Lower lobe of right lung (tissue), 2 donors: ENCODE measurements around the gene ZNF385C. TPM values are rescaled to one million over a fixed set of nuclear protein-coding genes. Genes with fewer than 3 reads are reported as not detected.
A peak's percentile ranks its signal among the peaks of the same experiment; 100 is the strongest.

ENCODE experiments used
- ATAC-seq, 2 donors: fragments of 200-7000 bp; cut with Tn5 transposase; one replicate each; pipeline ENCODE4 v1.9.1; 2020 to 2022; ENCODE audit warnings: mild to moderate bottlenecking in 2 of 2, moderate library complexity in 2 of 2
- DNase-seq: peaks from one replicate; pipeline ENCODE4 v3.0.0-alpha.2; 2020
- H3K27ac ChIP-seq: fragments of 200-600 bp; one replicate; pipeline ENCODE4 v1.8.0; 2022
- H3K27me3 ChIP-seq: fragments of 200-600 bp; one replicate; pipeline ENCODE4 v1.8.0; 2022; ENCODE audit warnings: low read depth
- H3K36me3 ChIP-seq: fragments of 200-600 bp; one replicate; pipeline ENCODE4 v1.8.0; 2022; ENCODE audit warnings: mild to moderate bottlenecking
- H3K4me1 ChIP-seq: fragments of 200-600 bp; one replicate; pipeline ENCODE4 v1.8.0; 2022
- H3K4me3 ChIP-seq: fragments of 200-600 bp; one replicate; pipeline ENCODE4 v1.8.0; 2022; ENCODE audit warnings: mild to moderate bottlenecking
- H3K9me3 ChIP-seq: fragments of 200-600 bp; one replicate; pipeline ENCODE4 v1.8.0; 2022
- CTCF ChIP-seq: fragments of 200-600 bp; IDR thresholded peaks from one replicate; pipeline ENCODE4 v1.8.0; 2022; ENCODE audit warnings: antibody characterized with exemption, mild to moderate bottlenecking
- intact Hi-C: fragments of 100-400 bp; cut with DNase I; formaldehyde crosslinking; loops from one replicate; pipeline ENCODE4 v1.11.0; 2022
- total RNA-seq: library from RNA; stranded (reverse); fragmentation: NEBNext Ultra II Directional; extraction: Animal tissue kit (Norgen Biotek cat#: 25700); gene quantifications from one replicate; pipeline ENCODE4 v1.2.1, GENCODE V29; 2021
- donor health status: DM: no; HTN: yes; CAD: no; lungs with severe emphysema.

Gene ZNF385C
- total RNA-seq, 1 donor from 2014 or later, result 1.2 TPM

DNA sequence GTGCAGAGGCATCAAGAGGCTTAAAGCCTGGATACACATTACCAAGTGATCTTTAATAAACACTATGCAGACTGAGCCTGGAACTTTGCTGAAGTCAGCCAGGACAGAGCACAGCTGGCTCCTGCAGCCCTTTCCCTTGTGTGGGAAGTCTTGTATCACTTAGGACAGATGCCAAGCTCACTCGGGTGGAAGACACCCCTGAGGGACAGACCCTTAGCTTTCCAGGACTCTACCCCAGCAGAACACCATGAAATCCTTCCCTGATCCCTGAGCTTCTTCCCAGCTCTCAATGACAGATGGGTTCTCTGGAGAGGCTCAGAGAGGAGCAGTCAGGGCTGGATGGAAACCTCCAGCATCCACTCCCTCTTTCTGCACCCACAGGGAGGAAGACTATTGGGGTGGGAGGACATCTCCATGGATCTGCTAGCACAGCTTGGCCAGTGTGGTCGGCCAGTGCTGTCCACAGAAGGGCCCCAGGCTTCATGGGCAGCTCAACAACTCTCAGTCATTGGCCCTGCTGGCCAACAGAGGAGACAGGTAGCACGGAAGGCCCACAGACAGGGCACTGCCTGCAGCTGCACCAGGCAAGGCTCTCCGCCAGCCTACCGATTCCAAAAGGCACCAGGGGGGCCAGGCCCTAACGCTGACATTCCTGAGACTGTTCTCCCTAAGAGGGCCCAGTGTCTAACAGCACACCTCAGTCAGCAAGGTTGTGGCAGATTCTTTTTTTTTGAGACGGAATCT, 40.6 kb upstream of the ZNF385C start:
- H3K4me1 ChIP-seq, result peaks cover 94% of the 10 kb centered on the region
- intact Hi-C loops, result no loop called here
- H3K36me3 ChIP-seq, result peaks cover 30% of the 10 kb centered on the region
- DNase-seq (no peak), ATAC-seq (no peak)
- no peak overlapping the region for H3K27ac ChIP-seq
- no peak for TF ChIP-seq CTCF
- no peak overlapping the region for H3K4me3 ChIP-seq
- H3K9me3 ChIP-seq, result no peaks in the 10 kb centered on the region
- H3K27me3 ChIP-seq, result no peaks in the 10 kb centered on the region

DNA sequence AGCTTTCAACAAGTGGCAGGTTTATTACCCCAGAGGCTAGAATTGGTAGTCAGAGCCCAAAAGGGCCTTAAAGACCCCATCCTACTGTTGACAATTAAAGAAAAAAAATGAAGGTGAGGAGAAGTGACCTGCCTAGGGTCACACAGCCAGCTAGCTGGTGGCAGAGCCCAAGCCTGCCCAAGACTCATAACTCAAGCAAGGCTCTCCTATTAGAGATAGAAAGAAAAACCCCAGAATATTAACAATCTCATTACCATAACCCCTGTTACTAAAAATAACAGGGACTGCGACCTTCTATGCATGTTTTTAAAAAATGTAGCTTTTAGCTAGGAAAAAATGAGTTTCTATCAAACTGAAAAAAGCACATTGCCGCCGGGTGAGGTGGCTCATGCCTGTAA, 38.4 kb upstream of the ZNF385C start:
- Histone ChIP-seq H3K4me3 (peak overlapping the region; percentile 35), H3K27ac (peak overlapping the region; percentile 80), H3K9me3 (no peaks in the 10 kb centered on the region), H3K36me3 (peaks cover 14% of the 10 kb centered on the region), H3K27me3 (no peaks in the 10 kb centered on the region), H3K4me1 (peaks cover 95% of the 10 kb centered on the region)
- ATAC-seq (no peak), DNase-seq (no peak)
- intact Hi-C loops, result no loop called here
- no peak for TF ChIP-seq CTCF

- ATAC-seq (peak; percentile 92), DNase-seq (peak; percentile 90)
- TF ChIP-seq CTCF, result no peak
- Histone ChIP-seq H3K27ac (peak overlapping the region; percentile 80), H3K4me1 (peaks cover 95% of the 10 kb centered on the region), H3K36me3 (peaks cover 8% of the 10 kb centered on the region), H3K4me3 (peak overlapping the region; percentile 35), H3K9me3 (no peaks in the 10 kb centered on the region), H3K27me3 (no peaks in the 10 kb centered on the region)
- intact Hi-C loops, result no loop called here
Observed at GRCh38 chr17:42135664-42136653, 37.7 kb upstream of the ZNF385C start.

- Histone ChIP-seq H3K9me3 (no peaks in the 10 kb centered on the region), H3K36me3 (peaks cover 7% of the 10 kb centered on the region), H3K27ac (peak overlapping the region; percentile 80), H3K27me3 (no peaks in the 10 kb centered on the region), H3K4me1 (peaks cover 100% of the 10 kb centered on the region), H3K4me3 (peak overlapping the region; percentile 35)
- no peak for TF ChIP-seq CTCF
- no peak for ATAC-seq
- DNase-seq, result no peak
- intact Hi-C loops, result no loop called here
Observed at GRCh38 chr17:42135151-42135550, 36.9 kb upstream of the ZNF385C start.

GRCh38 chr17:42133461-42134041, 35.3 kb upstream of the ZNF385C start:
- Histone ChIP-seq H3K36me3 (peaks cover 20% of the 10 kb centered on the region), H3K9me3 (no peaks in the 10 kb centered on the region), H3K4me3 (no peak overlapping the region), H3K4me1 (peaks cover 100% of the 10 kb centered on the region), H3K27ac (peak overlapping the region; percentile 80), H3K27me3 (no peaks in the 10 kb centered on the region)
- no peak for DNase-seq
- intact Hi-C loops, result no loop called here
- ATAC-seq, result peak in 1 of 2 donors; percentile 20
- no peak for TF ChIP-seq CTCF
